SH-SY5Y (cell line): ENCODE data around the gene SYCE3.

Experiments
- GATA2 ChIP-seq: IDR thresholded peaks from 2 replicates; pipeline ENCODE4 v1.6.1; 2011; ENCODE audit warnings: mild to moderate bottlenecking, low read depth, low read length
- GATA3 ChIP-seq: IDR thresholded peaks from 2 replicates; pipeline ENCODE4 v1.6.1; 2011; ENCODE audit warnings: low read depth, mild to moderate bottlenecking, low read length, moderate library complexity

SYCE3 gene

GRCh38 chr22:50551160-50551752, 11.5 kb downstream of the SYCE3 start:
- no peak for TF ChIP-seq GATA3
- no peak for TF ChIP-seq GATA2

GRCh38 chr22:50550395-50550794, 12.3 kb downstream of the SYCE3 start:
- TF ChIP-seq GATA3 (no peak), GATA2 (no peak)

- TF ChIP-seq GATA2 (no peak), GATA3 (no peak)
Measured at GRCh38 chr22:50548921-50549790, 13.6 kb downstream of the SYCE3 start.

DNA sequence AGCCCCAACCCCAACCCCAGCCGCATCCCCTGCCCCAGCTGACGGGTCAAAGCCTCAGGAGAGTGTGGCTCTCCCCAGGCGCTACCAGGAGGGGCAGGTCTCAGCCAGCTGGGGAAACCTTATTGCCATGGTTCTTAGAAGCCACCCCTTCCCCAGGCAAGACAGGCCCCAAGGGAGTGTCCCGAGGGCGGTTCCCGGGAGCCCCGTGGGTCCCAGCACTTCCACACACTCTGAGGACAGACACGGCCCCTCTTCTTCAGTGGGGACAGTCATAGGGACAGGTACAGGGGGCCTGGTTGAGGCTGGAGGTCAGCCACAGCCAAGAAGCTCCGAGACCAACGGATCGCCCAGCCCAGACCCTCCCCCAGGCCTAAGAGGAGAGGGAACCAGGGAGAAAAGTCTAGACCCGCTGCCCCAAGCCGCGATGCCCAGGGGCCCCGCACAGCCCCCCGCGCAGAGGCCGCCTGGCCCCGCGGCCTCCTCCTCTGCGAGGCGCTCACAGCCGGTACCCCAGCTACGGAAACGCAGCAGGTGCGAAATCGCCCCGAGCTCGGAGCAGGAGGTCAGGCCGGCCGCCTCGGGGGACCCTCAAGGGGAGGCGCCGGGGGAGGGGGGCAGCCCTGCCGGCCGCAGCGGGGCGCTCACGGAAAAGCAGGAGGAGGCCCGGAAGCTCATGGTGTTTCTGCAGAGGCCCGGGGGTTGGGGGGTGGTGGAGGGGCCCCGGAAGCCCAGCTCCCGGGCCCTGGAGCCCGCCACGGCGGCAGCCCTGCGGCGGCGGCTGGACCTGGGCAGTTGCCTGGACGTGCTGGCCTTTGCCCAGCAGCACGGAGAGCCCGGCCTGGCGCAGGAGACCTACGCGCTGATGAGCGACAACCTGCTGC, 14.4 kb downstream of the SYCE3 start:
- TF ChIP-seq GATA2, result no peak
- TF ChIP-seq GATA3, result no peak

GRCh38 chr22:50547263-50547985, 15.3 kb downstream of the SYCE3 start:
- TF ChIP-seq GATA3 (no peak), GATA2 (no peak)

DNA sequence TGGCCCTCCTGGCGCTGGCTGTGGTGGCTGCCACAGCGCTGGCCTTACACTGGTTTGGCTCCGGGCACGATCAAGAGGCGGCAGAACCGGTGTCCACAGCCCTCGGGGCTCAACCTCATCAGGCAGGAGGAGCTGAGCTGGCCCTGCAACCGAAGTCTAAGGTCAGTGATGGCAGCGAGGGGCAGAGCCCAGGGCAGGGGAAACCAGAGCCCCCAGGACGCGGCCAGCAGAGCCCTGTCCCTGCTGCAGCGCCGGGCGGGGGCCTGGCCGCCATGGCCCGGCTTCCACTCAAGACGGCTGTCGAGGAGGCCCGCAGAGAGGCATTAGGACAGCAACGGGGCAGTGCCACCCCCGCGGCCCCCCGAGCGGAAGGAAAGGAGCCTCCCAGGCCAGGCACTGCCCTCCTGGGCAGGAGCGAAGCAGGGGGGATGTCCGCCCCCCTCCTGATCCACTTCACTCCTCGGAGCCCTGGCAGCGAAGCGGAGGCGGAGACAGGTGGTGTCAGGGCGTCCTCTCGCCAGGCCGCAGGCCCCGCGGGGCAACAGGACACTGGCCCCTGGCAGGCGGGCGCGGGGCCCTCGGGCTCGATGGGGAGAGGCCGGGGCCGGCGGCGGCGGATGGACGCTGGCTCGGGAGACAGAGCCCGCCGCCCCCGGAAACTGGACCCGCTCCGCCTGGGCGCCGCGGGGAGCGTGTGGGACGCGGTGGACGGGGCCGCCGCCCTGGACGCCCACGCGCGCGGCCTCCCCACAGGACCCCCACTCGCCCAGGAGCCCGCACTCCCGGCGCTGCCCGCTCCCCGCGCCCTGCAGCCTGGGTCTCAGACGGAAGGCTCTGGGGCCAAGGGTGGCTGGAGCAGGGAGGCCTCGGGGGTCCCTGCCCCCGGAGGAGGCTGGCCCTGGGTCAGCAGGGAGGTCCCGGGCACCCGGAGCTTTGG, 16.1 kb downstream of the SYCE3 start:
- TF ChIP-seq GATA3, result no peak
- no peak for TF ChIP-seq GATA2

DNA sequence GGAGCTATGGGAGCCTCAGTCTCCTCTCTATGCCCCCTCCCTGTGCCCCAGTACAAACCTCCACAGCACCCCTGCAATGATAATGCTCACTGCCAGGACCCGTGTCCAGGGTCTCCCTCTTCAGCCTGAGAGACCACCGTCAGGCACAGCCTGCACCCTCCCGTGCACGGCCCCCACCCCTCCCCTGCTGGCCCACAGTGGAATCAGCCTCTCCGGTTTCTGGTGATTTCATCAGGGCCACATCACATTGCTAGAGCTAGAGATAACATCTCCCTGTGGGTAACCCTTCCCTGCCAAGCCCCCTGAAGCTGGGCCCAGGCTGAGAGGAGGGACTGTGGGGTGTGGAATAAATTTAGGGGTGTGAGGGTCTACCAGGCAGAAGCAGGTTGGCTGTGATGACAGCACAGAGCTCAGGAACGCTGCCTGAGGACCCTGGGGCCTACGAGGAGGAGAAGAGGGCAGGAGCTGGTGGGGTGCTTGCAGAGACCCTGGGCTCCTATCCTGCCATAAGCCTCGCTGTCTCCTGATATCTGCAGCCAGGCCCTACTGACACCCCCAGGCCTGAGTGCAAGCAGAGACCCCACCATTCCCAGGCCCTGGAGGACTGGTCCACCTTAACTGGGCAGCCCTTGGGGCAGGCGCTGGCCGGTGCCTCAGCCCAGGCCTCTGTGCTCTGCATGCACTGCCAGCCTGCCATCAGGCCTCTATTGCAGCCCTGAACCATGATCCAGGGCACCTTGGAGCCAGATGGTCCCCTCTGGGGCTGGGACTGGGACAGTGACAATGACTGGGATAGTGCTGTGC, 17.0 kb downstream of the SYCE3 start, which contains the start of gene KLHDC7B:
KLHDC7B (plus strand) TSS at position 378 of the 804 bp plus-strand sequence; CDS start at position 723, 345 bp downstream.
- TF ChIP-seq GATA3 (peak; percentile 54; the same call in 1 of the 2 replicates), GATA2 (peak; percentile 96)

GRCh38 chr22:50544746-50545253, 17.9 kb downstream of the SYCE3 start:
- TF ChIP-seq GATA2, result no peak
- TF ChIP-seq GATA3, result no peak

GRCh38 chr22:50544078-50544745, 18.5 kb downstream of the SYCE3 start:
- TF ChIP-seq GATA3 (no peak), GATA2 (no peak)

DNA sequence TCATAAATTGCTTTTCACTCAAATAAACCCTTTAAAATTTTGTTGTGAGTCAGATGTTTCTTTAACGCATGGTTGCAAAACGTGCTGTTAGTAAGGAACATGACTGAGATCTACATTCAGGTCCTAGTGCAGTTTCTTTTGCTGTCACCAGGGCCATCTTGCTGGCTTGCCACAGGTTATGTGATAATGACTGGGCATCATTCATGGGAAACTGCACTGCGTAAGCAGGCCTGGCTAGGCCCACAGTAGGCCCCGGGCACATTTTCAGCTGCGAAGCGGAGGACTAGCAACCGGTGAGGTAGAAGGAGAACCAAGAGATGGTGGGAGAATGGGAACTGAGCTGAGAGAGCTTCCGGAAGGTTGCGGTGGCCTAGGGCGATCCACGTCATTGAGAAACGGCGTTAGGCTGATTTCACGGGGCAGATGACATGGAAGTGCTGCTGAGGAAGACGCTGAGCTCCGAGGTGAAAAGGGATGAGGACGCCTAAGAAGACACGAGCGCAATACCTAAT, 20.2 kb downstream of the SYCE3 start:
- TF ChIP-seq GATA3 (no peak), GATA2 (no peak)

GRCh38 chr22:50540381-50540780, 22.3 kb downstream of the SYCE3 start:
- TF ChIP-seq GATA2 (no peak), GATA3 (no peak)
